Trophoblast cell (in vitro differentiated cells and primary cell): ENCODE measurements around the gene RTP5.

Experiments
- DNase-seq, 2 donors: peaks; one replicate each; pipeline ENCODE4 v3.0.0-alpha.2; 2016
- H2AFZ ChIP-seq: 2 replicates; pipeline ENCODE4 v1.6.1; 2013; ENCODE audit warnings: low read length, moderate library complexity, mild to moderate bottlenecking; ENCODE audit not compliant: insufficient read depth, poor library complexity
- H2AK5ac ChIP-seq: 2 replicates; pipeline ENCODE4 v1.6.1; 2013; ENCODE audit warnings: mild to moderate bottlenecking, low read length
- H2BK120ac ChIP-seq: 2 replicates; pipeline ENCODE4 v1.6.1; 2013; ENCODE audit warnings: low read length, mild to moderate bottlenecking, moderate library complexity; ENCODE audit not compliant: insufficient read depth, poor library complexity
- H2BK12ac ChIP-seq: 2 replicates; pipeline ENCODE4 v1.6.1; 2013; ENCODE audit warnings: mild to moderate bottlenecking, low read length, moderate library complexity
- H2BK5ac ChIP-seq: 2 replicates; pipeline ENCODE4 v1.6.1; 2013; ENCODE audit warnings: low read length, low read depth, moderate library complexity, mild to moderate bottlenecking; ENCODE audit not compliant: poor library complexity
- H3K14ac ChIP-seq: 2 replicates; pipeline ENCODE4 v1.6.1; 2013; ENCODE audit warnings: mild to moderate bottlenecking, low read length
- H3K18ac ChIP-seq: 2 replicates; pipeline ENCODE4 v1.6.1; 2013; ENCODE audit warnings: mild to moderate bottlenecking, low read length
- H3K23ac ChIP-seq: 2 replicates; pipeline ENCODE4 v1.6.1; 2013; ENCODE audit warnings: low read length
- H3K27ac ChIP-seq: 2 replicates; pipeline ENCODE4 v1.5.1; 2013; ENCODE audit warnings: low read depth, mild to moderate bottlenecking, inconsistent platforms, low read length, moderate library complexity
- H3K27me3 ChIP-seq: 2 replicates; pipeline ENCODE4 v1.6.1; 2013; ENCODE audit warnings: inconsistent platforms, mild to moderate bottlenecking, low read length, moderate library complexity; ENCODE audit not compliant: insufficient read depth
- H3K36me3 ChIP-seq, 2 experiments: 1 replicate in 1 of 2; 2 replicates in 1 of 2; pipeline ENCODE4 v1.6.1; 2013; ENCODE audit warnings: low read length in 2 of 2, mild to moderate bottlenecking in 2 of 2, moderate library complexity in 1 of 2; ENCODE audit not compliant: insufficient read depth in 2 of 2, control insufficient read depth in 1 of 2
- H3K4ac ChIP-seq: 2 replicates; pipeline ENCODE4 v1.6.1; 2013; ENCODE audit warnings: low read depth, mild to moderate bottlenecking, low read length, moderate library complexity
- H3K4me1 ChIP-seq, 2 experiments: 1 replicate in 1 of 2; 2 replicates in 1 of 2; pipeline ENCODE4 v1.6.1; 2013; ENCODE audit warnings: low read length in 2 of 2, mild to moderate bottlenecking in 2 of 2, moderate library complexity in 1 of 2; ENCODE audit not compliant: insufficient read depth in 2 of 2, control insufficient read depth in 1 of 2
- H3K4me2 ChIP-seq: 2 replicates; pipeline ENCODE4 v1.6.1; 2013; ENCODE audit warnings: inconsistent platforms, mild to moderate bottlenecking, low read length, moderate library complexity
- H3K4me3 ChIP-seq: 2 replicates; pipeline ENCODE4 v1.5.1; 2013; ENCODE audit warnings: mild to moderate bottlenecking, low read depth, low read length, inconsistent platforms
- H3K79me1 ChIP-seq: one replicate; pipeline ENCODE4 v1.6.1; 2013; ENCODE audit warnings: low read length
- H3K79me2 ChIP-seq: 2 replicates; pipeline ENCODE4 v1.6.1; 2013; ENCODE audit warnings: low read length, mild to moderate bottlenecking; ENCODE audit not compliant: control insufficient read depth, insufficient read depth, poor library complexity
- H3K9ac ChIP-seq: 2 replicates; pipeline ENCODE4 v1.6.1; 2013; ENCODE audit warnings: mild to moderate bottlenecking, low read length
- H3K9me3 ChIP-seq: 2 replicates; pipeline ENCODE4 v1.6.1; 2013; ENCODE audit warnings: low read depth, mild to moderate bottlenecking, control low read depth, inconsistent platforms, low read length; ENCODE audit not compliant: insufficient read depth
- H4K12ac ChIP-seq: 2 replicates; pipeline ENCODE4 v1.6.1; 2013; ENCODE audit warnings: low read depth, mild to moderate bottlenecking, low read length, moderate library complexity
- H4K8ac ChIP-seq: 2 replicates; pipeline ENCODE4 v1.6.1; 2013; ENCODE audit warnings: low read depth, mild to moderate bottlenecking, low read length, moderate library complexity
- H4K91ac ChIP-seq: one replicate; pipeline ENCODE4 v1.6.1; 2013; ENCODE audit warnings: low read depth, mild to moderate bottlenecking, low read length, moderate library complexity
- WGBS: extraction: QIAGEN DNeasy Blood & Tissue Kit; methylation state at CpG from one replicate; pipeline ENCODE4 v1.1.7; 2013; ENCODE audit warnings: missing lambda C conversion rate; ENCODE audit not compliant: insufficient read length, insufficient coverage; ENCODE audit errors: extremely low coverage; 5-methylcytosine and 5-hydroxymethylcytosine counted together

The RTP5 gene

GRCh38 chr2:241903121-241904010, 33.8 kb downstream of the RTP5 start:
- Histone ChIP-seq H3K27me3 (peaks cover 5% of the 10 kb centered on the region), H4K12ac (no peak overlapping the region), H3K27ac (no peak overlapping the region), H2BK12ac (no peak overlapping the region), H3K36me3 (no peaks in the 10 kb centered on the region), H3K79me1 (no peaks in the 10 kb centered on the region), H4K91ac (no peak overlapping the region), H3K9ac (no peak overlapping the region), H3K14ac (no peak overlapping the region), H3K79me2 (no peaks in the 10 kb centered on the region), H3K23ac (no peak overlapping the region), H4K8ac (no peak overlapping the region), H2BK5ac (no peak overlapping the region), H3K18ac (no peak overlapping the region), H2BK120ac (no peak overlapping the region), H3K4me2 (no peak overlapping the region), H3K9me3 (peaks cover 7% of the 10 kb centered on the region), H2AFZ (no peak overlapping the region), H2AK5ac (no peak overlapping the region), H3K4me1 (peaks cover 3 to 8% of the 10 kb centered on the region in 2 experiments), H3K4me3 (no peak overlapping the region), H3K4ac (no peak overlapping the region)
- WGBS = no CpG with 5 or more reads among the region's 40 CpGs
- no peak for DNase-seq

- no peak overlapping the region for H3K4me2 ChIP-seq
- H3K23ac ChIP-seq = no peak overlapping the region
- WGBS = no CpG with 5 or more reads among the region's 19 CpGs
- H3K4me3 ChIP-seq = no peak overlapping the region
- no peak overlapping the region for H4K91ac ChIP-seq
- H4K12ac ChIP-seq = no peak overlapping the region
- H2BK120ac ChIP-seq = no peak overlapping the region
- no peak overlapping the region for H3K27ac ChIP-seq
- H3K4me1 ChIP-seq = peaks cover 3 to 8% of the 10 kb centered on the region in 2 experiments
- no peak overlapping the region for H2BK12ac ChIP-seq
- no peaks in the 10 kb centered on the region for H3K36me3 ChIP-seq
- no peak overlapping the region for H3K14ac ChIP-seq
- H4K8ac ChIP-seq = no peak overlapping the region
- no peaks in the 10 kb centered on the region for H3K79me2 ChIP-seq
- H3K18ac ChIP-seq = no peak overlapping the region
- H3K27me3 ChIP-seq = peaks cover 5% of the 10 kb centered on the region
- no peak overlapping the region for H3K4ac ChIP-seq
- peaks cover 7% of the 10 kb centered on the region for H3K9me3 ChIP-seq
- no peak for DNase-seq
- H2BK5ac ChIP-seq = no peak overlapping the region
- no peaks in the 10 kb centered on the region for H3K79me1 ChIP-seq
- no peak overlapping the region for H2AK5ac ChIP-seq
- H3K9ac ChIP-seq = no peak overlapping the region
- no peak overlapping the region for H2AFZ ChIP-seq
Measured at GRCh38 chr2:241904011-241904718, 34.6 kb downstream of the RTP5 start.

GRCh38 chr2:241904791-241905710, 35.5 kb downstream of the RTP5 start:
- H2AK5ac ChIP-seq = no peak overlapping the region
- peaks cover 5% of the 10 kb centered on the region for H3K27me3 ChIP-seq
- no peak overlapping the region for H3K27ac ChIP-seq
- peaks cover 3 to 8% of the 10 kb centered on the region in 2 experiments for H3K4me1 ChIP-seq
- no peak overlapping the region for H2BK5ac ChIP-seq
- H3K9me3 ChIP-seq = peaks cover 7% of the 10 kb centered on the region
- no peak overlapping the region for H4K91ac ChIP-seq
- H2BK12ac ChIP-seq = no peak overlapping the region
- no peak for DNase-seq
- no peaks in the 10 kb centered on the region for H3K79me1 ChIP-seq
- H3K9ac ChIP-seq = no peak overlapping the region
- no peak overlapping the region for H3K4me2 ChIP-seq
- H3K36me3 ChIP-seq = no peaks in the 10 kb centered on the region
- H2AFZ ChIP-seq = no peak overlapping the region
- H3K18ac ChIP-seq = no peak overlapping the region
- WGBS = no CpG with 5 or more reads among the region's 29 CpGs
- H3K4me3 ChIP-seq = no peak overlapping the region
- no peak overlapping the region for H4K12ac ChIP-seq
- no peak overlapping the region for H3K4ac ChIP-seq
- H3K14ac ChIP-seq = no peak overlapping the region
- H2BK120ac ChIP-seq = no peak overlapping the region
- no peak overlapping the region for H4K8ac ChIP-seq
- no peak overlapping the region for H3K23ac ChIP-seq
- no peaks in the 10 kb centered on the region for H3K79me2 ChIP-seq

GRCh38 chr2:241905716-241906377, 36.3 kb downstream of the RTP5 start:
- no CpG with 5 or more reads among the region's 14 CpGs for WGBS
- Histone ChIP-seq H3K79me1 (no peaks in the 10 kb centered on the region), H3K27me3 (peaks cover 5% of the 10 kb centered on the region), H3K79me2 (no peaks in the 10 kb centered on the region), H3K36me3 (no peaks in the 10 kb centered on the region), H3K23ac (no peak overlapping the region), H2BK12ac (no peak overlapping the region), H4K8ac (no peak overlapping the region), H3K18ac (no peak overlapping the region), H3K9me3 (peaks cover 8% of the 10 kb centered on the region), H2BK5ac (no peak overlapping the region), H3K4ac (no peak overlapping the region), H3K4me2 (no peak overlapping the region), H3K4me1 (peaks cover 3 to 8% of the 10 kb centered on the region in 2 experiments), H3K14ac (no peak overlapping the region), H2BK120ac (no peak overlapping the region), H3K27ac (no peak overlapping the region), H2AK5ac (no peak overlapping the region), H3K9ac (no peak overlapping the region), H4K12ac (no peak overlapping the region), H2AFZ (no peak overlapping the region), H4K91ac (no peak overlapping the region), H3K4me3 (no peak overlapping the region)
- no peak for DNase-seq
